T-cell (primary cell): ENCODE measurements around the gene MIPOL1. TPM values are rescaled to one million over a fixed set of nuclear protein-coding genes. Genes with fewer than 3 reads are reported as not detected.

ENCODE experiments used
- ATAC-seq, 4 experiments: fragments of 200-7000 bp in 3 of 4; fragments of 150-1000 bp in 1 of 4; cut with Tn5 transposase; replicated peaks in 1 of 4; 1 replicate in 3 of 4; 2 replicates in 1 of 4; pipeline ENCODE4 v1.10.0; 2021; ENCODE audit warnings: moderate library complexity in 3 of 4, mild to moderate bottlenecking in 2 of 4, moderate number of reproducible peaks in 1 of 4
- CTCF ChIA-PET, 2 donors: fragments of 300-600 bp; sonication (Branson Sonifier 250); formaldehyde crosslinking; loops; one replicate each; lab custom pipeline; 2022; ENCODE audit warnings: antibody characterized with exemption in 2 of 2; lab: Charles Lee
- POLR2A ChIA-PET, 2 donors: fragments of 300-600 bp; sonication (Branson Sonifier 250); formaldehyde crosslinking; loops; one replicate each; lab custom pipeline; 2022; ENCODE audit warnings: antibody characterized with exemption in 2 of 2; lab: Charles Lee
- DNase-seq, 35 experiments: peaks; one replicate each; pipeline versions ENCODE4 v3.0.0 to v3.0.0-alpha.2; 2013 to 2023
- H3K27ac ChIP-seq: one replicate; pipeline ENCODE4 v1.5.1; 2013; ENCODE audit warnings: low read length
- H3K27me3 ChIP-seq, 2 experiments: replicated peaks in 1 of 2; 1 replicate in 1 of 2; 2 replicates in 1 of 2; pipeline versions ENCODE4 v1.6.1 to v1.7.0; 2013; ENCODE audit warnings: low read length in 1 of 2, mixed read lengths in 1 of 2; ENCODE audit not compliant: control insufficient read depth in 2 of 2, insufficient read depth in 2 of 2; ENCODE audit errors: extremely low read depth in 1 of 2
- H3K36me3 ChIP-seq, 2 donors: 1 replicate in 1 of 2; 2 replicates in 1 of 2; pipeline versions ENCODE4 v1.6.1 to v1.7.0; 2013; ENCODE audit warnings: low read length in 1 of 2; ENCODE audit not compliant: control insufficient read depth in 2 of 2, insufficient read depth in 1 of 2; ENCODE audit errors: extremely low read depth in 1 of 2
- H3K4me1 ChIP-seq, 2 experiments: 1 replicate in 1 of 2; 2 replicates in 1 of 2; pipeline versions ENCODE4 v1.6.1 to v1.7.0; 2013; ENCODE audit warnings: low read length in 2 of 2, mixed read lengths in 1 of 2; ENCODE audit not compliant: insufficient read depth in 2 of 2, control insufficient read depth in 1 of 2; ENCODE audit errors: extremely low read depth in 1 of 2
- H3K4me3 ChIP-seq, 2 donors: 1 replicate in 1 of 2; 2 replicates in 1 of 2; pipeline versions ENCODE4 v1.5.1 to v1.7.0; 2013; ENCODE audit warnings: mild to moderate bottlenecking in 2 of 2, low read length in 1 of 2, moderate library complexity in 1 of 2; ENCODE audit not compliant: control insufficient read depth in 1 of 2; ENCODE audit errors: extremely low read depth in 1 of 2
- H3K9me3 ChIP-seq: 2 replicates; pipeline ENCODE4 v1.7.0; 2013
- H3K27ac Mint-ChIP-seq, 2 donors: one replicate each; pipeline ENCODE4 v1.8.0; 2020 to 2021; ENCODE audit warnings: mild to moderate bottlenecking in 2 of 2, mixed read lengths in 2 of 2
- H3K27me3 Mint-ChIP-seq, 2 donors: one replicate each; pipeline ENCODE4 v1.8.0; 2021 to 2022; ENCODE audit warnings: mixed read lengths in 2 of 2
- H3K36me3 Mint-ChIP-seq: one replicate; pipeline ENCODE4 v1.8.0; 2021; ENCODE audit warnings: mixed read lengths
- H3K4me1 Mint-ChIP-seq, 3 donors: one replicate each; pipeline ENCODE4 v1.8.0; 2020 to 2022; ENCODE audit warnings: mixed read lengths in 3 of 3, mild to moderate bottlenecking in 1 of 3
- H3K4me3 Mint-ChIP-seq, 3 donors: one replicate each; pipeline ENCODE4 v1.8.0; 2020 to 2022; ENCODE audit warnings: mild to moderate bottlenecking in 3 of 3, mixed read lengths in 3 of 3, moderate library complexity in 3 of 3
- H3K9me3 Mint-ChIP-seq, 3 donors: one replicate each; pipeline ENCODE4 v1.8.0; 2020 to 2022; ENCODE audit warnings: mixed read lengths in 3 of 3
- WGBS: methylation state at CpG from one replicate; pipeline ENCODE4 v1.1.5; 2013; ENCODE audit warnings: missing lambda C conversion rate; ENCODE audit not compliant: insufficient coverage; 5-methylcytosine and 5-hydroxymethylcytosine counted together
- total RNA-seq, 35 experiments: library from RNA in 6 of 35; stranded (reverse) in 6 of 35; fragments of 120-200 nt in 1 of 35; gene quantifications; one replicate each; pipeline versions ENCODE4 v1.2.1 to v1.2.4 and lab custom pipeline; 2013 to 2026

Gene MIPOL1
- total RNA-seq, 5 donors from 2014 or later (not counting 1 experiment from before 2014, with no cell fraction given), result 0.20 to 0.49 (median 0.29) TPM; not detected in 1

DNA sequence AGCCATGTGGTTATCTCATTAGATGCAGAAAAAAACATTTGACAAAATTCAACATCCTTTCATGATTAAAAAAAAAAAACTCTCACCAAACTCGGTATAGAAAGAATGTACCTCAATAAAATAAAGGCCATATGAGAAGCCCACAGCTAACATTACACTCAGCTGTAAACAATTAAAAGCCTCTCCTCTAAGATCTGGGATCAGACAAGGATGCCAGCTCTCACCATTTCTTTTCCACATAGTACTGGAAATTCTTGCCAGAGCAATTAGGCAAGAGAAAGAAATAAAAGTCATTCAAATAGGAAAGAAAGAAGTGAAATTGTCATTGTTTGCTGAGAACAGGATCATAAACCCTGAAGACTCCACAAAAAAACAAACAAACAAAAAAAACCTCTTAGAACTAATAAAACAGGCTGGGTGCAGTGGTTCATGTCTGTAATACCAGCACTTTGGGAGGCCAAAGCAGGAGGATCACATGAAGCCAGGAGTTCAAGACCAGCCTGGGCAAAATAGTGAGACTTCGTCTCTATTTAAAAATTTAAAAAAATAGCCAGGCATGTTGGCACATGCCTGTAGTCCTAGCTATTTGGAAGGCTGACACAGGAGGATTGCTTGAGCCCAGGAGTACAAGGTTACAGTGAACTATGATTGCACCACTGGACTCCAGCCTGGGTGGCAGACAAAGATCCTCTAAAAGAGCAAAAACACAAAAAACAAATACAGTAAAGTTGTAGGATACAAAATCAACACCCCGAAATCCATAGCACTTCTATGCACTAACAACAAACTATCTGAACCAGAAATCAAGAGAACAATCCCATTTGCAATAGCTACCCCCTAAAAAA is 282.9 kb downstream of the MIPOL1 start:
- Histone ChIP-seq H3K36me3 (no peaks in the 10 kb centered on the region), H3K27ac (no peak overlapping the region), H3K4me3 (no peak overlapping the region), H3K27me3 (no peaks in the 10 kb centered on the region), H3K9me3 (peaks cover 4% of the 10 kb centered on the region), H3K4me1 (no peaks in the 10 kb centered on the region)
- no peak overlapping the region for H3K27ac Mint-ChIP-seq
- 100% methylated on average over 1 of the region's 3 CpGs for WGBS
- H3K4me1 Mint-ChIP-seq, result no peaks in the 10 kb centered on the region
- H3K36me3 Mint-ChIP-seq, result no peaks in the 10 kb centered on the region
- ChIA-PET POLR2A (no interaction called here), CTCF (no interaction called here)
- no peak for ATAC-seq
- DNase-seq, result no peak
- H3K9me3 Mint-ChIP-seq, result peaks cover 17 to 28% (median 19%) of the 10 kb centered on the region in 3 donors
- H3K4me3 Mint-ChIP-seq, result no peak overlapping the region
- no peaks in the 10 kb centered on the region for H3K27me3 Mint-ChIP-seq

DNA sequence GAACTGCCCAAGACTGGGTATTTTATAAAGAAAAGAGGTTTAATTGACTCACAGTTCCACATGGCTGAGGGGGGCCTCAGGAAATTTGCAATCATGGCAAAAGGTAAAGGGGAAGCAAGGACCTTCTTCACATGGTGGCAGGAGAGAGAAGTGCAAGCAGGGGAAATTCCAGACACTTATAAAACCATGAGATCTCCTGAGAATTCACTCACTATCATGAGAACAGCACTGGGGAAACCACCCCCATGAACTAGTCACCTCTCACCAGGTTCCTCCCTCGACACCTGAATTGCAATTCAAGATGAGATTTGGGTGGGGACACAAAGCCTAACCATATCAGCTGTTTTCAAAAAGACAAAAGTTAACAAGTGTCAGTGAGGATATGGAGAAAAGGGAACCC is 284.7 kb downstream of the MIPOL1 start:
- no peak for ATAC-seq
- H3K27me3 Mint-ChIP-seq, result no peaks in the 10 kb centered on the region

DNA sequence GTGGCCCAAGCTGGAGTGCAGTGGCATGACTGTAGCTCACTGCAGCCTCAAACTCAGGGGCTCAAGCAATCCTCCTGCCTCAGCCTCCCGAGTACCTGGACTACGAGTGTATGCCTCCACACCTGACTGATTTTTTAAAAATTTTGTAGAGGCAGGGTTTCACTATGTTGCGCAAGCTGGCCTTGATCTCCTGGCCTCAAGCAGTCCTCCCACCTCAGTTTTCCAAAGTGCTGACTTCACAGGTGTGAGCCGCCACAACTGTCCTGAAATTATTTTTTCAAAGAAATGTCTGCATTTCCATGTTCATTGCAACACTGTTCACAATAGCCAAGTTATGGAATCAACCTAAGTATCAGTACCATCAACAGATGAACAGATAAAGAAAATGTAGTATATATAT is 285.9 kb downstream of the MIPOL1 start:
- WGBS, result 93% methylated on average over 3 of the region's 4 CpGs
- no peak overlapping the region for H3K4me3 Mint-ChIP-seq
- no peak for ATAC-seq
- Histone ChIP-seq H3K27me3 (no peaks in the 10 kb centered on the region), H3K9me3 (no peaks in the 10 kb centered on the region), H3K4me3 (no peak overlapping the region), H3K4me1 (no peaks in the 10 kb centered on the region), H3K27ac (no peak overlapping the region), H3K36me3 (no peaks in the 10 kb centered on the region)
- ChIA-PET POLR2A (interaction anchor here in 1 of 2 donors (0.6 kb wide), 1 partner anchor 26 kb away, joined by 5 read pairs; no protein-coding TSS in a partner anchor), CTCF (no interaction called here)
- H3K4me1 Mint-ChIP-seq, result no peaks in the 10 kb centered on the region
- H3K9me3 Mint-ChIP-seq, result peaks cover 14 to 29% (median 27%) of the 10 kb centered on the region in 3 donors
- no peaks in the 10 kb centered on the region for H3K36me3 Mint-ChIP-seq
- H3K27ac Mint-ChIP-seq, result no peak overlapping the region
- no peaks in the 10 kb centered on the region for H3K27me3 Mint-ChIP-seq
- no peak for DNase-seq

More for the DNA sequence above, 284.7 kb downstream of the MIPOL1 start:
- Histone ChIP-seq H3K9me3 (no peaks in the 10 kb centered on the region), H3K27ac (no peak overlapping the region), H3K36me3 (no peaks in the 10 kb centered on the region), H3K4me3 (no peak overlapping the region), H3K4me1 (no peaks in the 10 kb centered on the region), H3K27me3 (no peaks in the 10 kb centered on the region)
- no peak overlapping the region for H3K4me3 Mint-ChIP-seq
- no peaks in the 10 kb centered on the region for H3K36me3 Mint-ChIP-seq
- no peaks in the 10 kb centered on the region for H3K4me1 Mint-ChIP-seq
- ChIA-PET CTCF (no interaction called here), POLR2A (no interaction called here)
- DNase-seq, result no peak
- peaks cover 16 to 29% (median 24%) of the 10 kb centered on the region in 3 donors for H3K9me3 Mint-ChIP-seq
- WGBS, result no CpG with 5 or more reads among the region's 1 CpG
- H3K27ac Mint-ChIP-seq, result no peak overlapping the region

DNA sequence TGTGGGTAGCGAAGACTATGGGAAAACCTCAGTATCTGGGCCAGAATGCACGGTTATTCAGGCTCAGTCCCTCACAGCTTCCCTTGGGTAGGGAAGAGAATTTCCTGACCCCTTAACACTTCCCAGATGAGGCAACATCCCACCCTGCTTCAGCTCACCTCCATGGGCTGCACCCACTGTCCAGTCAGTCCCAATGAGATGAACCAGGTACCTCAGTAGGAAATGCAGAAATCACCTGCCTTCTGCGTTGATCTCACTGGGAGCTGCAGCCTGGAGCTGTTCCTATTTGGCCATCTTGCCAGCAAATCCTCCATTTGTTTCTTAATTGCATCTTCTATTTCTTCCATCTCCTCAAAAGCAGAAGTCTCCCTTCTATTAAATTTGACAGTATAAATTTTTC is 292.9 kb downstream of the MIPOL1 start:
- Mint-ChIP-seq H3K27ac (no peak overlapping the region), H3K36me3 (no peaks in the 10 kb centered on the region), H3K27me3 (no peaks in the 10 kb centered on the region), H3K4me3 (no peak overlapping the region), H3K9me3 (peaks cover 12 to 18% (median 14%) of the 10 kb centered on the region in 3 donors), H3K4me1 (no peaks in the 10 kb centered on the region)
- Histone ChIP-seq H3K9me3 (no peaks in the 10 kb centered on the region), H3K4me3 (no peak overlapping the region), H3K27me3 (no peaks in the 10 kb centered on the region), H3K4me1 (no peaks in the 10 kb centered on the region), H3K36me3 (no peaks in the 10 kb centered on the region), H3K27ac (no peak overlapping the region)
- CTCF ChIA-PET, result no interaction called here
- DNase-seq (no peak), ATAC-seq (no peak)
- 100% methylated on average over 1 of the region's 3 CpGs for WGBS
- POLR2A ChIA-PET, result no interaction called here

DNA sequence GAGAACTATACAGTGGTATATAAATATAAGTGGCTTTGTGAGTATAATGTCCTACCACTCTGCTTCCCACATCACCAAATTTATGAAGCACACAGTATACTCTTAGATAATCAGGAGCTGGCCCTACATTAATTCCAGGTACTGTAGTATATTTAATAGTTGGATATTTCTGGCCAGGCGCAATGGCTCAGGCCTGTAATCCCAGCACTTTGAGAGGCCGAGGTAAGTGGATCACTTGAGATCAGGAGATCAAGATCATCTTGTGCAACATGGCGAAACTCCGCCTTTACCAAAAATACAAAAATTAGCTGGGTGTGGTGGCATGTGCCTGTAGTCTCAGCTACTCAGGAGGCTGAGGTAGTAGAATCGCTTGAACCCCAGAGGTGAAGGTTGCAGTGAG is 293.3 kb downstream of the MIPOL1 start:
- ATAC-seq (no peak), DNase-seq (no peak)
- ChIA-PET POLR2A (no interaction called here), CTCF (no interaction called here)
- WGBS, result 100% methylated on average over 1 of the region's 5 CpGs
- no peaks in the 10 kb centered on the region for H3K9me3 ChIP-seq
- H3K36me3 ChIP-seq, result no peaks in the 10 kb centered on the region
- Mint-ChIP-seq H3K36me3 (no peaks in the 10 kb centered on the region), H3K9me3 (peaks cover 12 to 18% (median 13%) of the 10 kb centered on the region in 3 donors), H3K27ac (no peak overlapping the region), H3K4me1 (no peaks in the 10 kb centered on the region), H3K4me3 (no peak overlapping the region), H3K27me3 (no peaks in the 10 kb centered on the region)
- H3K4me3 ChIP-seq, result no peak overlapping the region
- no peaks in the 10 kb centered on the region for H3K4me1 ChIP-seq
- H3K27ac ChIP-seq, result no peak overlapping the region
- H3K27me3 ChIP-seq, result no peaks in the 10 kb centered on the region

DNA sequence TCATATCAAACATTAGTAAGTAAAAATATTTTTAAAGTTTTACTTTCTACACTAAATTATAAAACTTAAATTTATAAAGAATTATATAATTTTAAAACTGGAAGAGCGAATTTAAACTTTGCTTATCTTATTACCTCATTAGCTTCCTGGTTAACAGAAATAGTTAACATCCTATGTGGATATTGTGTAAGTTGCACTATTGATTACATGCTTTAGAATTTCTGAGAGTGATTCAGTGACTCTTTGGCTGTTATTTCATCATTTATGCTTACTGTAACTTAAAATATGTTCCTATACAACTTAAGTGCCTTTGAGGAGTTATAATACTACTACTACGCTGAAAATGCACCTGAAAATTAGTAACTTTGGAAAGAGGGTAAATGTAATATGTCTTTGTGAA is 295.9 kb downstream of the MIPOL1 start:
- DNase-seq (no peak), ATAC-seq (no peak)
- Mint-ChIP-seq H3K4me1 (no peaks in the 10 kb centered on the region), H3K27ac (no peak overlapping the region), H3K27me3 (no peaks in the 10 kb centered on the region), H3K36me3 (no peaks in the 10 kb centered on the region), H3K4me3 (no peak overlapping the region), H3K9me3 (peaks cover 0 to 12% (median 9%) of the 10 kb centered on the region in 3 donors)
- WGBS, result 40% methylated on average over 1 of the region's 2 CpGs
- Histone ChIP-seq H3K36me3 (no peaks in the 10 kb centered on the region), H3K9me3 (no peaks in the 10 kb centered on the region), H3K4me3 (no peak overlapping the region), H3K27me3 (no peaks in the 10 kb centered on the region), H3K27ac (no peak overlapping the region), H3K4me1 (no peaks in the 10 kb centered on the region)
- POLR2A ChIA-PET, result no interaction called here
- CTCF ChIA-PET, result no interaction called here
